ENCODE data around the gene ATP6V1G3. TPM values are rescaled to one million over a fixed set of nuclear protein-coding genes. Genes with fewer than 3 reads are reported as not detected.

Gene ATP6V1G3, protein sequence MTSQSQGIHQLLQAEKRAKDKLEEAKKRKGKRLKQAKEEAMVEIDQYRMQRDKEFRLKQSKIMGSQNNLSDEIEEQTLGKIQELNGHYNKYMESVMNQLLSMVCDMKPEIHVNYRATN
- total RNA-seq (2013) = not detected
- not detected for polyA plus RNA-seq
- not detected in 2 replicates for polyA minus RNA-seq
- 0 to 0.30 (median 0) reads per million in 11 experiments for total RNA-seq

DNA sequence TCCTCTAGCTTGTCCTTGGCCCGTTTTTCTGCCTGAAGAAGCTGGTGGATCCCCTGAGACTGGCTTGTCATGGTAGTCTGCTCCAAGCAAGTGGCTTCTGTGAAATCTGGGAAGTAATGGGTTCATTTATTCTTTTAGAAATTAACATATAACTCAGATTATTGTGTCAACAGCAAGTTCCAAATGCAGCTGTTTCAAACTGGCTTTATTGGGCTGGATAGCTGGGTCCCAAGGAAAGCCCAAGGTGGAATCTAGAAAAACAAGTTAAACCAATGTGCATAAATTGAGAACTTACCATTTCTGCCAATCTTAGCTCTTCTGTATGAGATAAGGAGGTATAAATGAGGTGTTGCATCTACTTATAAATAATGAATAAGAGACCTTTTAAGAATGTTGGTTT, at the start of gene ATP6V1G3:
ATP6V1G3 (minus strand) TSS at position 101 of the 400 bp plus-strand sequence; CDS start at position 71, 30 bp downstream.
- Histone ChIP-seq H3K4me3 (replicated peaks in 1 of 3; ENCODE audit: low read depth in 2 of 3, low read length in 3 of 3) (no peak within 1 kb of the TSS), H4K20me1 (ENCODE audit: insufficient read depth, low read length) (no peaks in the 10 kb centered on the region), H3K27ac (ENCODE audit: low read depth in 1 of 2, low read length in 2 of 2) (no peak within 1 kb of the TSS), H3K4me2 (replicated peaks; ENCODE audit: extremely low read depth, low read length, poor library complexity, severe bottlenecking) (no peak within 1 kb of the TSS), H3K36me3 (replicated peaks in 1 of 2; ENCODE audit: control insufficient read depth in 1 of 2, insufficient read depth in 2 of 2, low read length in 2 of 2) (no peaks in the 10 kb centered on the region), H3K9me3 (replicated peaks in 1 of 2; ENCODE audit: control insufficient read depth in 1 of 2, insufficient read depth in 1 of 2, low read length in 2 of 2) (peaks cover 0 to 4% of the 10 kb centered on the region in 2 donors), H2AFZ (ENCODE audit: insufficient read depth, low read depth, low read length, poor library complexity, severe bottlenecking) (no peak within 1 kb of the TSS), H3K79me2 (ENCODE audit: insufficient read depth, low read length) (no peaks in the 10 kb centered on the region), H3K9ac (ENCODE audit: insufficient read depth, low read length, poor library complexity, severe bottlenecking) (no peak within 1 kb of the TSS), H3K4me1 (ENCODE audit: control insufficient read depth in 1 of 2, insufficient read depth in 2 of 2, low read length in 2 of 2) (peaks cover 0 to 9% of the 10 kb centered on the region in 2 donors), H3K27me3 (ENCODE audit: control insufficient read depth in 2 of 2, insufficient read depth in 2 of 2, low read length in 2 of 2) (no peaks in the 10 kb centered on the region)
- H3K36me3 Mint-ChIP-seq = no peaks in the 10 kb centered on the region
- no CpG with 5 or more reads among the region's 1 CpG for WGBS (ENCODE audit: insufficient coverage)
- intact Hi-C loops (cut with micrococcal nuclease) = no loop called here
- no peaks in the 10 kb centered on the region for H3K27me3 Mint-ChIP-seq (ENCODE audit: low read depth in 3 of 3)
- no peak within 1 kb of the TSS for H3K4me3 Mint-ChIP-seq
- H3K4me1 Mint-ChIP-seq = peaks cover 16% of the 10 kb centered on the region
- TF ChIP-seq, protein P1, sequence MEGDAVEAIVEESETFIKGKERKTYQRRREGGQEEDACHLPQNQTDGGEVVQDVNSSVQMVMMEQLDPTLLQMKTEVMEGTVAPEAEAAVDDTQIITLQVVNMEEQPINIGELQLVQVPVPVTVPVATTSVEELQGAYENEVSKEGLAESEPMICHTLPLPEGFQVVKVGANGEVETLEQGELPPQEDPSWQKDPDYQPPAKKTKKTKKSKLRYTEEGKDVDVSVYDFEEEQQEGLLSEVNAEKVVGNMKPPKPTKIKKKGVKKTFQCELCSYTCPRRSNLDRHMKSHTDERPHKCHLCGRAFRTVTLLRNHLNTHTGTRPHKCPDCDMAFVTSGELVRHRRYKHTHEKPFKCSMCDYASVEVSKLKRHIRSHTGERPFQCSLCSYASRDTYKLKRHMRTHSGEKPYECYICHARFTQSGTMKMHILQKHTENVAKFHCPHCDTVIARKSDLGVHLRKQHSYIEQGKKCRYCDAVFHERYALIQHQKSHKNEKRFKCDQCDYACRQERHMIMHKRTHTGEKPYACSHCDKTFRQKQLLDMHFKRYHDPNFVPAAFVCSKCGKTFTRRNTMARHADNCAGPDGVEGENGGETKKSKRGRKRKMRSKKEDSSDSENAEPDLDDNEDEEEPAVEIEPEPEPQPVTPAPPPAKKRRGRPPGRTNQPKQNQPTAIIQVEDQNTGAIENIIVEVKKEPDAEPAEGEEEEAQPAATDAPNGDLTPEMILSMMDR (IDR thresholded peaks at IDR 0.05) = no peak
- DNase-seq = no peak
- no peak within 1 kb of the TSS for H3K27ac Mint-ChIP-seq
- peaks cover 0 to 2% (median 0%) of the 10 kb centered on the region in 7 donors for H3K9me3 Mint-ChIP-seq

DNA sequence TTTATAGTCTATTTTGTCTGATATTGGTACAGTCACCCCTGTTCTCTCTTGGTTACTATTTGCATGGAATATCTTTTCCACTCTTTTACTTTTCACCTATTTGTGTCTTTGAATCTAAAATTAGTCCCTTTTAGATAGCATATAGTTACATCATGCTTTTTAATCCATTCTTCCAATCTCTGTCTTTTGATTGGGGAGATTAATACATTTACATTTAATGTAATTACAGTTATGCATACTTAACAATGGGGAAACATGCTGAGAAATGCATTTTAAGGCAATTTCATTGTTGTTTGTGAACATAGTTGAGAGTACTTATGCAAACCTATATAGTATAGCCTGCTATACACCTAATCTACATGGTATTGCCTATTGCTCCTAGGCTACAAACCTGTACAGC, 48.4 kb upstream of the ATP6V1G3 start:
- H3K79me2 ChIP-seq (ENCODE audit: insufficient read depth, low read length) = no peaks in the 10 kb centered on the region
- H3K4me3 Mint-ChIP-seq = no peak overlapping the region
- H3K9me3 Mint-ChIP-seq = peaks cover 16 to 33% (median 25%) of the 10 kb centered on the region in 7 donors
- no peak overlapping the region for H3K4me2 ChIP-seq (replicated peaks; ENCODE audit: extremely low read depth, low read length, poor library complexity, severe bottlenecking)
- intact Hi-C loops (cut with micrococcal nuclease) = no loop called here
- H3K27ac Mint-ChIP-seq = no peak overlapping the region
- no peaks in the 10 kb centered on the region for H3K27me3 ChIP-seq (ENCODE audit: control insufficient read depth in 2 of 2, insufficient read depth in 2 of 2, low read length in 2 of 2)
- no peaks in the 10 kb centered on the region for H3K4me1 ChIP-seq (ENCODE audit: control insufficient read depth in 1 of 2, insufficient read depth in 2 of 2, low read length in 2 of 2)
- H3K27ac ChIP-seq (ENCODE audit: low read depth in 1 of 2, low read length in 2 of 2) = no peak overlapping the region
- no peak overlapping the region for H3K4me3 ChIP-seq (replicated peaks in 1 of 3; ENCODE audit: low read depth in 2 of 3, low read length in 3 of 3)
- no peak overlapping the region for H2AFZ ChIP-seq (ENCODE audit: insufficient read depth, low read depth, low read length, poor library complexity, severe bottlenecking)
- H3K9me3 ChIP-seq (replicated peaks in 1 of 2; ENCODE audit: control insufficient read depth in 1 of 2, insufficient read depth in 1 of 2, low read length in 2 of 2) = peaks cover 10 to 12% of the 10 kb centered on the region in 2 donors
- H3K27me3 Mint-ChIP-seq (ENCODE audit: low read depth in 3 of 3) = peaks cover 0 to 3% (median 1%) of the 10 kb centered on the region in 3 donors
- no peaks in the 10 kb centered on the region for H3K4me1 Mint-ChIP-seq
- no peaks in the 10 kb centered on the region for H4K20me1 ChIP-seq (ENCODE audit: insufficient read depth, low read length)
- H3K9ac ChIP-seq (ENCODE audit: insufficient read depth, low read length, poor library complexity, severe bottlenecking) = no peak overlapping the region
- no peak for DNase-seq
- TF ChIP-seq, protein P1 (IDR thresholded peaks at IDR 0.05) = no peak
- peaks cover 3 to 9% of the 10 kb centered on the region in 2 donors for H3K36me3 Mint-ChIP-seq
- H3K36me3 ChIP-seq (replicated peaks in 1 of 2; ENCODE audit: control insufficient read depth in 1 of 2, insufficient read depth in 2 of 2, low read length in 2 of 2) = no peaks in the 10 kb centered on the region

All from CD14-positive monocyte (primary cell).